Measurements from ENCODE around the gene CSGALNACT2.

DNA sequence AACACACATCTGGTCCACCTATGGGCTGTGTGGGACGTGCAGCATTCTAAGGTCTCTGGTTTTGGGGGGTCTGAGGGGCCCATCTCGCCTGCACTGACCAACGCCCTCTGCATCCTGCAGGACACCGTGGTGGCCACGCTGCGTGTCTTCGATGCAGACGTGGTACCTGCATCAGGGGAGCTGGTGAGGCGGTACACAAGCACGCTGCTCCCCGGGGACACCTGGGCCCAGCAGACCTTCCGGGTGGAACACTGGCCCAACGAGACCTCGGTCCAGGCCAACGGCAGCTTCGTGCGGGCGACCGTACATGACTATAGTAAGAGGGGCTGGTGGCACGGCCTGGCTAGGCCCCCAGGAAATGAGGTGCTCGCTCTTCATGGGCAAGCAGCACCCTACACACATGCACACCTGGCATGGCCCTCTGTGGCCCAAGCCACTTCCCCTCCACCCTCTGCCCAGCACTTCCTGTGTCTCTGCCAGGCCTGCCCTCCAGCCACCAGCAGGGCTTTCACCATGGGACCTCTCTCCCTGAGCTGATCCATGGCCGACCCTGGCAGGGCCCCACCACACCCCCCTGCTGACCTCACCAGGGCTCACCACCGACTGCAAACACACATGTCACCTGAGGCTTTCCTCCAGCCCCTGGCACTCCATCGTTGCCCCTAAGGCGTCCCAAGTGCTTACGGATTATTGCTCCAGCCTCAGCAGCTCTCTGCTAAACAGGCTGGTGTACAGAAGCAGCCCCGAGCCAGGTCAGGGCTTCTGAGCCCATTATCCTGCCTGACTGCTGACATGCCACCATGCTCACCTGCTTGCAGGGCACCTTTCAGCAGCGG lies 31.8 kb upstream of the CSGALNACT2 start:
- TF ChIP-seq, protein P1, sequence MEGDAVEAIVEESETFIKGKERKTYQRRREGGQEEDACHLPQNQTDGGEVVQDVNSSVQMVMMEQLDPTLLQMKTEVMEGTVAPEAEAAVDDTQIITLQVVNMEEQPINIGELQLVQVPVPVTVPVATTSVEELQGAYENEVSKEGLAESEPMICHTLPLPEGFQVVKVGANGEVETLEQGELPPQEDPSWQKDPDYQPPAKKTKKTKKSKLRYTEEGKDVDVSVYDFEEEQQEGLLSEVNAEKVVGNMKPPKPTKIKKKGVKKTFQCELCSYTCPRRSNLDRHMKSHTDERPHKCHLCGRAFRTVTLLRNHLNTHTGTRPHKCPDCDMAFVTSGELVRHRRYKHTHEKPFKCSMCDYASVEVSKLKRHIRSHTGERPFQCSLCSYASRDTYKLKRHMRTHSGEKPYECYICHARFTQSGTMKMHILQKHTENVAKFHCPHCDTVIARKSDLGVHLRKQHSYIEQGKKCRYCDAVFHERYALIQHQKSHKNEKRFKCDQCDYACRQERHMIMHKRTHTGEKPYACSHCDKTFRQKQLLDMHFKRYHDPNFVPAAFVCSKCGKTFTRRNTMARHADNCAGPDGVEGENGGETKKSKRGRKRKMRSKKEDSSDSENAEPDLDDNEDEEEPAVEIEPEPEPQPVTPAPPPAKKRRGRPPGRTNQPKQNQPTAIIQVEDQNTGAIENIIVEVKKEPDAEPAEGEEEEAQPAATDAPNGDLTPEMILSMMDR (IDR thresholded peaks at IDR 0.05; ENCODE audit: borderline replicate concordance, extremely low read depth, low read length, poor library complexity, severe bottlenecking) = no peak
- no peak for TF ChIP-seq EZH2 (IDR thresholded peaks at IDR 0.05; ENCODE audit: borderline replicate concordance, low read depth, low read length, severe bottlenecking)

Measured in DND-41 (cell line).